Measurements from ENCODE around the gene LRRC8B. TPM values are rescaled to one million over a fixed set of nuclear protein-coding genes. Genes with fewer than 3 reads are reported as not detected.

LRRC8B gene
- total RNA-seq, 4 donors from 2014 or later: 27.1 to 48.0 (median 35.1) TPM

- no peaks in the 10 kb centered on the region for H3K27me3 ChIP-seq
- no peak overlapping the region for H3K4me3 ChIP-seq
- WGBS, 2 donors: 94 to 97% methylated on average over 3 of the region's 3 CpGs
- TF ChIP-seq POLR2A (IDR thresholded peaks at IDR 0.05): no peak
- peaks cover 0 to 56% (median 6%) of the 10 kb centered on the region in 4 donors for H3K4me1 ChIP-seq
- no peaks in the 10 kb centered on the region for H3K9me3 ChIP-seq
- H3K27ac ChIP-seq: peak overlapping the region in 2 of 4 donors; percentile 93 to 97
- DNase-seq (ENCODE audit: low spot score in 2 of 2): no peak
- no peaks in the 10 kb centered on the region for H3K36me3 ChIP-seq
These were observed 105.4 kb downstream of the LRRC8B start for GRCh38 chr1:89630048-89630447.

GRCh38 chr1:89631816-89632656 is 107.4 kb downstream of the LRRC8B start:
- peak overlapping the region; percentile 93 to 97 (median 94) for H3K27ac ChIP-seq
- peak overlapping the region; percentile 78 to 98 (median 88) for H3K4me3 ChIP-seq
- DNase-seq (ENCODE audit: low spot score in 2 of 2): no peak
- 15 to 19% methylated on average over 19 of the region's 19 CpGs for WGBS, 2 donors
- no peaks in the 10 kb centered on the region for H3K9me3 ChIP-seq
- TF ChIP-seq POLR2A (IDR thresholded peaks at IDR 0.05) (no peak), EP300 (IDR thresholded peaks at IDR 0.05) (no peak), CTCF (IDR thresholded peaks at IDR 0.05) (no peak)
- no peaks in the 10 kb centered on the region for H3K27me3 ChIP-seq
- peaks cover 0 to 60% (median 11%) of the 10 kb centered on the region in 4 donors for H3K4me1 ChIP-seq
- no peaks in the 10 kb centered on the region for H3K36me3 ChIP-seq

- no peaks in the 10 kb centered on the region for H3K36me3 ChIP-seq
- TF ChIP-seq CTCF (IDR thresholded peaks at IDR 0.05): peak in 4 of 5 experiments; percentile 72 to 93 (median 88)
- peak; percentile 59 to 64 for TF ChIP-seq POLR2A (IDR thresholded peaks at IDR 0.05)
- peak in 1 of 2 donors; percentile 75 for TF ChIP-seq EP300 (IDR thresholded peaks at IDR 0.05)
- peak within 1 kb of the TSS; percentile 78 to 98 (median 88) for H3K4me3 ChIP-seq
- 0% methylated on average over 25 to 47 of the region's 76 CpGs for WGBS, 2 donors
- peak; percentile 57 to 59 for DNase-seq (ENCODE audit: low spot score in 2 of 2)
- peak within 1 kb of the TSS; percentile 93 to 97 (median 94) for H3K27ac ChIP-seq
- H3K27me3 ChIP-seq: no peaks in the 10 kb centered on the region
- peaks cover 0 to 62% (median 11%) of the 10 kb centered on the region in 4 donors for H3K4me1 ChIP-seq
- no peaks in the 10 kb centered on the region for H3K9me3 ChIP-seq
These were observed 108.1 kb downstream of the LRRC8B start, which contains the start of gene LRRC8C for GRCh38 chr1:89632657-89633247. LRRC8C (plus strand) TSS chr1:89633120; CDS start chr1:89686474, 53,354 bp downstream.

- no peaks in the 10 kb centered on the region for H3K27me3 ChIP-seq
- H3K9me3 ChIP-seq: no peaks in the 10 kb centered on the region
- peak overlapping the region; percentile 78 to 98 (median 88) for H3K4me3 ChIP-seq
- 0 to 2% methylated on average over 13 to 21 of the region's 57 CpGs for WGBS, 2 donors
- H3K27ac ChIP-seq: peak overlapping the region; percentile 93 to 97 (median 94)
- no peak for DNase-seq (ENCODE audit: low spot score in 2 of 2)
- TF ChIP-seq POLR2A (IDR thresholded peaks at IDR 0.05): no peak
- peak in 1 of 2 donors; percentile 36 for TF ChIP-seq EP300 (IDR thresholded peaks at IDR 0.05)
- no peak for TF ChIP-seq CTCF (IDR thresholded peaks at IDR 0.05)
- H3K4me1 ChIP-seq: peaks cover 0 to 66% (median 11%) of the 10 kb centered on the region in 4 donors
- H3K36me3 ChIP-seq: no peaks in the 10 kb centered on the region
These were observed 108.7 kb downstream of the LRRC8B start for GRCh38 chr1:89633248-89633799.

GRCh38 chr1:89633800-89634625 is 109.4 kb downstream of the LRRC8B start:
- no peaks in the 10 kb centered on the region for H3K36me3 ChIP-seq
- peak overlapping the region; percentile 78 to 98 (median 88) for H3K4me3 ChIP-seq
- 15 to 17% methylated on average over 32 of the region's 32 CpGs for WGBS, 2 donors
- no peak for TF ChIP-seq CTCF (IDR thresholded peaks at IDR 0.05)
- no peak for TF ChIP-seq EP300 (IDR thresholded peaks at IDR 0.05)
- TF ChIP-seq POLR2A (IDR thresholded peaks at IDR 0.05): no peak
- no peak for DNase-seq (ENCODE audit: low spot score in 2 of 2)
- peaks cover 0 to 61% (median 11%) of the 10 kb centered on the region in 4 donors for H3K4me1 ChIP-seq
- H3K27ac ChIP-seq: peak overlapping the region; percentile 93 to 97 (median 94)
- no peaks in the 10 kb centered on the region for H3K27me3 ChIP-seq
- H3K9me3 ChIP-seq: no peaks in the 10 kb centered on the region
